GM23338 (cell line): Measurements from ENCODE around the gene CACNA2D3.

Experiments used
- EZH2 ChIP-seq: fragments of 200-600 bp; sonication (generic); IDR thresholded peaks from one replicate; pipeline ENCODE4 v1.8.0; 2017; ENCODE audit warnings: antibody characterized with exemption, mild to moderate bottlenecking, low read depth; ENCODE audit not compliant: unreplicated experiment
- EZH2phosphoT487 ChIP-seq: fragments of 200-600 bp; sonication (generic); IDR thresholded peaks from one replicate; pipeline ENCODE4 v1.8.1; 2018; ENCODE audit warnings: antibody characterized with exemption; ENCODE audit not compliant: unreplicated experiment
- JUNB ChIP-seq: IDR thresholded peaks from one replicate; pipeline ENCODE4 v1.6.1; 2016; ENCODE audit warnings: antibody characterized with exemption; ENCODE audit not compliant: unreplicated experiment
- POLR2AphosphoS5 ChIP-seq: IDR thresholded peaks from 2 replicates; pipeline ENCODE4 v1.6.1; 2016; ENCODE audit warnings: antibody characterized with exemption, low read depth
- REST ChIP-seq: IDR thresholded peaks from one replicate; pipeline ENCODE4 v1.6.1; 2018; ENCODE audit warnings: antibody characterized with exemption; ENCODE audit not compliant: unreplicated experiment
- TF ChIP-seq, protein P1 (sequence below), 2 experiments: fragments of 200-600 bp in 1 of 2; sonication (generic) in 1 of 2; conservative IDR thresholded peaks; 2 replicates each; pipeline versions ENCODE4 v1.5.1 to v1.6.1; 2016 to 2017; ENCODE audit warnings: antibody characterized with exemption in 2 of 2, low read depth in 2 of 2, mild to moderate bottlenecking in 2 of 2, moderate library complexity in 1 of 2

GRCh38 chr3:54445630-54446029 is 323.3 kb downstream of the CACNA2D3 start:
- TF ChIP-seq, protein P1, sequence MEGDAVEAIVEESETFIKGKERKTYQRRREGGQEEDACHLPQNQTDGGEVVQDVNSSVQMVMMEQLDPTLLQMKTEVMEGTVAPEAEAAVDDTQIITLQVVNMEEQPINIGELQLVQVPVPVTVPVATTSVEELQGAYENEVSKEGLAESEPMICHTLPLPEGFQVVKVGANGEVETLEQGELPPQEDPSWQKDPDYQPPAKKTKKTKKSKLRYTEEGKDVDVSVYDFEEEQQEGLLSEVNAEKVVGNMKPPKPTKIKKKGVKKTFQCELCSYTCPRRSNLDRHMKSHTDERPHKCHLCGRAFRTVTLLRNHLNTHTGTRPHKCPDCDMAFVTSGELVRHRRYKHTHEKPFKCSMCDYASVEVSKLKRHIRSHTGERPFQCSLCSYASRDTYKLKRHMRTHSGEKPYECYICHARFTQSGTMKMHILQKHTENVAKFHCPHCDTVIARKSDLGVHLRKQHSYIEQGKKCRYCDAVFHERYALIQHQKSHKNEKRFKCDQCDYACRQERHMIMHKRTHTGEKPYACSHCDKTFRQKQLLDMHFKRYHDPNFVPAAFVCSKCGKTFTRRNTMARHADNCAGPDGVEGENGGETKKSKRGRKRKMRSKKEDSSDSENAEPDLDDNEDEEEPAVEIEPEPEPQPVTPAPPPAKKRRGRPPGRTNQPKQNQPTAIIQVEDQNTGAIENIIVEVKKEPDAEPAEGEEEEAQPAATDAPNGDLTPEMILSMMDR (conservative IDR thresholded peaks at IDR 0.05; ENCODE audit: low read depth in 2 of 2) = no peak
- TF ChIP-seq EZH2 (no peak), POLR2AphosphoS5 (no peak), REST (no peak), JUNB (no peak), EZH2phosphoT487 (no peak)
